GM10266 (cell line): ENCODE results near the gene CLDND2.

ENCODE experiments used
- DNase-seq: peaks from one replicate; pipeline ENCODE4 v3.0.0; 2012; ENCODE audit errors: extremely low spot score
- TF ChIP-seq, protein P1 (sequence below): IDR thresholded peaks from 2 replicates; pipeline ENCODE4 v1.5.1; 2012; ENCODE audit warnings: mild to moderate bottlenecking, low read depth; ENCODE audit not compliant: control insufficient read depth, insufficient read depth; ENCODE audit errors: missing control alignments

The CLDND2 gene

DNA sequence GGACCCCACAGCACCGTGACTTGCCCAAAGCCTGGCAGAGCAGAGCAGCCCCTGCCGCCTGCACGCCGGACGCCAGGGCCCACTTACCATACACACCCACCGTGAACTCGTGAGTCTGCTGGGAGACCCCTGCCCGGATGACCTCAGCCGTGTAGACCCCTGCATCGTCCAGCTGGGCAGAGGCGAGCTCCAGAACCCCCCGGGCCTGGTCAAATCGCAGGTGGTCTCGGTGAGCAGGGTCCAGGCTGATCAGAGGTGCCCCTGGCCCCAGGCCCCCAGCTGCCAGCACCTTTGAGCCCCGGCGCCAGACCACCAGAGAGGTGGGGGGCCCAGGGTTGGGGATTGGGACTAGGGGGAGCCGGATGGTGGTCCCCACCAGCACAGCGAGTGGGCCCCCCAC, 27.7 kb downstream of the CLDND2 start:
- TF ChIP-seq, protein P1, sequence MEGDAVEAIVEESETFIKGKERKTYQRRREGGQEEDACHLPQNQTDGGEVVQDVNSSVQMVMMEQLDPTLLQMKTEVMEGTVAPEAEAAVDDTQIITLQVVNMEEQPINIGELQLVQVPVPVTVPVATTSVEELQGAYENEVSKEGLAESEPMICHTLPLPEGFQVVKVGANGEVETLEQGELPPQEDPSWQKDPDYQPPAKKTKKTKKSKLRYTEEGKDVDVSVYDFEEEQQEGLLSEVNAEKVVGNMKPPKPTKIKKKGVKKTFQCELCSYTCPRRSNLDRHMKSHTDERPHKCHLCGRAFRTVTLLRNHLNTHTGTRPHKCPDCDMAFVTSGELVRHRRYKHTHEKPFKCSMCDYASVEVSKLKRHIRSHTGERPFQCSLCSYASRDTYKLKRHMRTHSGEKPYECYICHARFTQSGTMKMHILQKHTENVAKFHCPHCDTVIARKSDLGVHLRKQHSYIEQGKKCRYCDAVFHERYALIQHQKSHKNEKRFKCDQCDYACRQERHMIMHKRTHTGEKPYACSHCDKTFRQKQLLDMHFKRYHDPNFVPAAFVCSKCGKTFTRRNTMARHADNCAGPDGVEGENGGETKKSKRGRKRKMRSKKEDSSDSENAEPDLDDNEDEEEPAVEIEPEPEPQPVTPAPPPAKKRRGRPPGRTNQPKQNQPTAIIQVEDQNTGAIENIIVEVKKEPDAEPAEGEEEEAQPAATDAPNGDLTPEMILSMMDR: no peak
- no peak for DNase-seq

GRCh38 chr19:51339687-51340656, 28.8 kb downstream of the CLDND2 start:
- TF ChIP-seq, protein P1: peak; percentile 57
- peak; percentile 100 for DNase-seq

DNA sequence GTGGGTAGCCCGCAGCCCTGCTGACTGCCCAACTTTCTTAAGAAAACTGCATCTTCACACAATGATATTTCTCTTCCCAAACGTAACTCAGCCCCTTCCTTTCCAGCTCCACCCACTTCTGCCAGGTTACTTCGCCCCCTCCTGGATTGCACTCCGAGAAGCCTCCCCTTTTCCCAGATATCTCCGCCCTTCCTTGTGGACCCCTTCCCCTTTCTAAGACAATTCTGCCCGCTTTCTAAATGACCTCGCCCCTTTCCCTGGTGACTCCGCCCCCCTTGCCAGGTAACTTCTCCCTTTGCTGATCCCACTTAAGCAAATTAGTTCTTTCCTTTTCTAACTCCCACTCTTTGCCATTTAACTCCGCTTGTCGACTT, 29.5 kb downstream of the CLDND2 start:
- peak; percentile 47 for DNase-seq
- TF ChIP-seq, protein P1: no peak

GRCh38 chr19:51338563-51339312, 30.1 kb downstream of the CLDND2 start:
- peak; percentile 92 for DNase-seq
- TF ChIP-seq, protein P1: peak; percentile 94

GRCh38 chr19:51337861-51338562, 30.8 kb downstream of the CLDND2 start:
- no peak for DNase-seq
- TF ChIP-seq, protein P1: no peak

GRCh38 chr19:51337141-51337860, 31.5 kb downstream of the CLDND2 start:
- no peak for DNase-seq
- TF ChIP-seq, protein P1: no peak
